HepG2 (cell line): ENCODE data around the gene CABLES1. TPM values are rescaled to one million over a fixed set of nuclear protein-coding genes. Genes with fewer than 3 reads are reported as not detected.

Experiments
- ATF6 ChIP-seq: sonication (generic); formaldehyde crosslinking; conservative IDR thresholded peaks from 2 replicates; pipeline ENCODE4 v1.4.0; 2020; ENCODE audit warnings: missing genetic modification reagents
- FOSL2 ChIP-seq: sonication (generic); formaldehyde crosslinking; IDR thresholded peaks from 2 replicates; pipeline ENCODE4 v1.4.0; 2020; ENCODE audit warnings: missing genetic modification reagents
- HMG20B ChIP-seq: conservative IDR thresholded peaks from 2 replicates; pipeline ENCODE4 v1.6.1; 2016; ENCODE audit warnings: missing genetic modification reagents, missing compliant biosample characterization
- IRX3 ChIP-seq: sonication (generic); formaldehyde crosslinking; IDR thresholded peaks from 2 replicates; pipeline ENCODE4 v1.8.1; 2023; ENCODE audit warnings: mild to moderate bottlenecking, low read depth, missing genetic modification reagents, borderline replicate concordance
- POLR2AphosphoS5 ChIP-seq: IDR thresholded peaks from 2 replicates; pipeline ENCODE4 v1.6.1; 2012; ENCODE audit warnings: low read depth, low read length
- SOX13 ChIP-seq, 3 experiments: fragments of 450-650 bp in 1 of 3; sonication (generic) in 1 of 3; formaldehyde crosslinking in 1 of 3; IDR thresholded peaks in 2 of 3; conservative IDR thresholded peaks in 1 of 3; 2 replicates each; pipeline versions ENCODE4 v1.5.0 to v1.6.1; 2016 to 2020; ENCODE audit warnings: antibody characterized with exemption in 1 of 3, mild to moderate bottlenecking in 1 of 3, missing compliant biosample characterization in 1 of 3, missing genetic modification reagents in 1 of 3, moderate library complexity in 1 of 3
- TBX2 ChIP-seq: sonication (generic); formaldehyde crosslinking; IDR thresholded peaks from 2 replicates; pipeline ENCODE4 v1.5.0; 2020; ENCODE audit warnings: missing genetic modification reagents, mild to moderate bottlenecking, borderline replicate concordance
- ZNF17 ChIP-seq: sonication (generic); formaldehyde crosslinking; IDR thresholded peaks from 2 replicates; pipeline ENCODE4 v1.5.0; 2020; ENCODE audit warnings: mild to moderate bottlenecking, missing genetic modification reagents
- ZNF251 ChIP-seq: sonication (generic); formaldehyde crosslinking; IDR thresholded peaks from 2 replicates; pipeline ENCODE4 v1.9.0; 2021; ENCODE audit warnings: mild to moderate bottlenecking, missing genetic modification reagents
- ZNF567 ChIP-seq: sonication (generic); formaldehyde crosslinking; IDR thresholded peaks from 2 replicates; pipeline ENCODE4 v1.8.1; 2023; ENCODE audit warnings: mild to moderate bottlenecking, missing genetic modification reagents, borderline replicate concordance
- ZNF577 ChIP-seq: sonication (generic); formaldehyde crosslinking; IDR thresholded peaks from 2 replicates; pipeline ENCODE4 v1.4.0; 2020; ENCODE audit warnings: mild to moderate bottlenecking, low read depth, missing genetic modification reagents, borderline replicate concordance
- ZNF615 ChIP-seq: sonication (generic); formaldehyde crosslinking; IDR thresholded peaks from 2 replicates; pipeline ENCODE4 v1.5.0; 2020; ENCODE audit warnings: mild to moderate bottlenecking, missing genetic modification reagents, borderline replicate concordance
- polyA plus RNA-seq, 8 experiments: library from polyadenylated mRNA; depleted of rRNA in 3 of 8; stranded (reverse) in 7 of 8; unstranded in 1 of 8; fragments of >200 nt; fragmentation: Illumina TruSeq in 4 of 8; extraction: Trizol in 4 of 8; gene quantifications; 2 replicates each; pipeline versions ENCODE4 v1.2.1 to v1.2.3, GENCODE V29; 2011 to 2016; ENCODE audit warnings: low read depth in 4 of 8, missing spikeins in 1 of 8, mixed read lengths in 1 of 8; ENCODE audit not compliant: insufficient read depth in 1 of 8
- total RNA-seq, 5 experiments: library from RNA; depleted of rRNA; stranded (reverse); fragments of >200 nt; fragmentation: Illumina TruSeq; extraction: Trizol; gene quantifications; 2 replicates each; pipeline ENCODE4 v1.2.3, GENCODE V29; 2016; ENCODE audit warnings: low read depth in 1 of 5
- TF ChIP-seq, protein P1 (sequence below): sonication (generic); formaldehyde crosslinking; IDR thresholded peaks from 2 replicates; pipeline ENCODE4 v1.4.0; 2020; ENCODE audit warnings: missing genetic modification reagents
- TF ChIP-seq, protein P2 (sequence below): sonication (generic); formaldehyde crosslinking; IDR thresholded peaks from 2 replicates; pipeline ENCODE4 v1.4.0; 2020; ENCODE audit warnings: missing genetic modification reagents
- TF ChIP-seq, protein P3 (sequence below): sonication (generic); formaldehyde crosslinking; IDR thresholded peaks from 2 replicates; pipeline ENCODE4 v1.8.0; 2023; ENCODE audit warnings: mild to moderate bottlenecking, missing genetic modification reagents
- TF ChIP-seq, protein P4 (sequence below): sonication (generic); IDR thresholded peaks from 2 replicates; pipeline ENCODE4 v1.6.1; 2016; ENCODE audit warnings: low read depth, borderline replicate concordance

The CABLES1 gene
- total and polyA plus RNA-seq, 2 of the 13 experiments (the other 11 are each of a cell fraction or from before 2014, with no cell fraction given), result 14.7 to 25.8 TPM

DNA sequence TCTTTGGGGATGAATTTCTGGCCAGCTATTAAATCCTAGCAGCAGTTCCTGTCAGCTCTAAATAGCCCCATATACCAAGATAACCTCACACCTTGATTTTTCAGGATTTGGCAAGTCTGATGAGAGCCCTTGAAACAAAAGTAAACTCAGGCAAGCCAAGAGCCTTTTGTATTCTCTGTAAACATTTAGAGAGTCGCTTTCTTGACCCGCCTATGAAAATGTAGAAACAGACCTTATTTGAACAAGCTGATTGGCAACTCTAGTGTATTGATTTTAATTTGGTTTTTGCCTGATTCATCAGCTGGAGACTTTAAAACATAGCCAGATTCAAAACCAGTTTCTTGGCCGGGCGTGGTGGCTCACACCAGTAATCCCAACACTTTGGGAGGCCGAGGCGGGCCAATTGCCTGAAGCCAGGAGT lies 43.4 kb downstream of the CABLES1 start (continued):
- TF ChIP-seq, protein P1, sequence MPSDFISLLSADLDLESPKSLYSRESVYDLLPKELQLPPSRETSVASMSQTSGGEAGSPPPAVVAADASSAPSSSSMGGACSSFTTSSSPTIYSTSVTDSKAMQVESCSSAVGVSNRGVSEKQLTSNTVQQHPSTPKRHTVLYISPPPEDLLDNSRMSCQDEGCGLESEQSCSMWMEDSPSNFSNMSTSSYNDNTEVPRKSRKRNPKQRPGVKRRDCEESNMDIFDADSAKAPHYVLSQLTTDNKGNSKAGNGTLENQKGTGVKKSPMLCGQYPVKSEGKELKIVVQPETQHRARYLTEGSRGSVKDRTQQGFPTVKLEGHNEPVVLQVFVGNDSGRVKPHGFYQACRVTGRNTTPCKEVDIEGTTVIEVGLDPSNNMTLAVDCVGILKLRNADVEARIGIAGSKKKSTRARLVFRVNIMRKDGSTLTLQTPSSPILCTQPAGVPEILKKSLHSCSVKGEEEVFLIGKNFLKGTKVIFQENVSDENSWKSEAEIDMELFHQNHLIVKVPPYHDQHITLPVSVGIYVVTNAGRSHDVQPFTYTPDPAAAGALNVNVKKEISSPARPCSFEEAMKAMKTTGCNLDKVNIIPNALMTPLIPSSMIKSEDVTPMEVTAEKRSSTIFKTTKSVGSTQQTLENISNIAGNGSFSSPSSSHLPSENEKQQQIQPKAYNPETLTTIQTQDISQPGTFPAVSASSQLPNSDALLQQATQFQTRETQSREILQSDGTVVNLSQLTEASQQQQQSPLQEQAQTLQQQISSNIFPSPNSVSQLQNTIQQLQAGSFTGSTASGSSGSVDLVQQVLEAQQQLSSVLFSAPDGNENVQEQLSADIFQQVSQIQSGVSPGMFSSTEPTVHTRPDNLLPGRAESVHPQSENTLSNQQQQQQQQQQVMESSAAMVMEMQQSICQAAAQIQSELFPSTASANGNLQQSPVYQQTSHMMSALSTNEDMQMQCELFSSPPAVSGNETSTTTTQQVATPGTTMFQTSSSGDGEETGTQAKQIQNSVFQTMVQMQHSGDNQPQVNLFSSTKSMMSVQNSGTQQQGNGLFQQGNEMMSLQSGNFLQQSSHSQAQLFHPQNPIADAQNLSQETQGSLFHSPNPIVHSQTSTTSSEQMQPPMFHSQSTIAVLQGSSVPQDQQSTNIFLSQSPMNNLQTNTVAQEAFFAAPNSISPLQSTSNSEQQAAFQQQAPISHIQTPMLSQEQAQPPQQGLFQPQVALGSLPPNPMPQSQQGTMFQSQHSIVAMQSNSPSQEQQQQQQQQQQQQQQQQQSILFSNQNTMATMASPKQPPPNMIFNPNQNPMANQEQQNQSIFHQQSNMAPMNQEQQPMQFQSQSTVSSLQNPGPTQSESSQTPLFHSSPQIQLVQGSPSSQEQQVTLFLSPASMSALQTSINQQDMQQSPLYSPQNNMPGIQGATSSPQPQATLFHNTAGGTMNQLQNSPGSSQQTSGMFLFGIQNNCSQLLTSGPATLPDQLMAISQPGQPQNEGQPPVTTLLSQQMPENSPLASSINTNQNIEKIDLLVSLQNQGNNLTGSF (CRISPR knock-in tag), result no peak
- TF ChIP-seq SOX13 (IDR thresholded peaks at IDR 0.05) (0 out of 2 replicates have a peak, but pooled peaks have one; percentile 22), SOX13 (CRISPR knock-in tag; conservative IDR thresholded peaks at IDR 0.05 in 1 of 2, IDR thresholded peaks at IDR 0.05 in 1 of 2) (peak in 1 of 2 experiments; percentile 53; a peak in 1 of 4 replicates), FOSL2 (no peak), HMG20B (no peak), ZNF251 (no peak), ATF6 (CRISPR knock-in tag) (no peak), TBX2 (CRISPR knock-in tag) (peak; percentile 59; the same call in 1 of the 2 replicates), ZNF615 (CRISPR knock-in tag) (no peak), ZNF17 (CRISPR knock-in tag) (no peak), IRX3 (CRISPR knock-in tag) (no peak), ZNF567 (CRISPR knock-in tag) (no peak), POLR2AphosphoS5 (no peak), ZNF577 (CRISPR knock-in tag) (no peak)
- TF ChIP-seq, protein P2, sequence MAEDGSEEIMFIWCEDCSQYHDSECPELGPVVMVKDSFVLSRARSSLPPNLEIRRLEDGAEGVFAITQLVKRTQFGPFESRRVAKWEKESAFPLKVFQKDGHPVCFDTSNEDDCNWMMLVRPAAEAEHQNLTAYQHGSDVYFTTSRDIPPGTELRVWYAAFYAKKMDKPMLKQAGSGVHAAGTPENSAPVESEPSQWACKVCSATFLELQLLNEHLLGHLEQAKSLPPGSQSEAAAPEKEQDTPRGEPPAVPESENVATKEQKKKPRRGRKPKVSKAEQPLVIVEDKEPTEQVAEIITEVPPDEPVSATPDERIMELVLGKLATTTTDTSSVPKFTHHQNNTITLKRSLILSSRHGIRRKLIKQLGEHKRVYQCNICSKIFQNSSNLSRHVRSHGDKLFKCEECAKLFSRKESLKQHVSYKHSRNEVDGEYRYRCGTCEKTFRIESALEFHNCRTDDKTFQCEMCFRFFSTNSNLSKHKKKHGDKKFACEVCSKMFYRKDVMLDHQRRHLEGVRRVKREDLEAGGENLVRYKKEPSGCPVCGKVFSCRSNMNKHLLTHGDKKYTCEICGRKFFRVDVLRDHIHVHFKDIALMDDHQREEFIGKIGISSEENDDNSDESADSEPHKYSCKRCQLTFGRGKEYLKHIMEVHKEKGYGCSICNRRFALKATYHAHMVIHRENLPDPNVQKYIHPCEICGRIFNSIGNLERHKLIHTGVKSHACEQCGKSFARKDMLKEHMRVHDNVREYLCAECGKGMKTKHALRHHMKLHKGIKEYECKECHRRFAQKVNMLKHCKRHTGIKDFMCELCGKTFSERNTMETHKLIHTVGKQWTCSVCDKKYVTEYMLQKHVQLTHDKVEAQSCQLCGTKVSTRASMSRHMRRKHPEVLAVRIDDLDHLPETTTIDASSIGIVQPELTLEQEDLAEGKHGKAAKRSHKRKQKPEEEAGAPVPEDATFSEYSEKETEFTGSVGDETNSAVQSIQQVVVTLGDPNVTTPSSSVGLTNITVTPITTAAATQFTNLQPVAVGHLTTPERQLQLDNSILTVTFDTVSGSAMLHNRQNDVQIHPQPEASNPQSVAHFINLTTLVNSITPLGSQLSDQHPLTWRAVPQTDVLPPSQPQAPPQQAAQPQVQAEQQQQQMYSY (CRISPR knock-in tag), result no peak
- TF ChIP-seq, protein P3, sequence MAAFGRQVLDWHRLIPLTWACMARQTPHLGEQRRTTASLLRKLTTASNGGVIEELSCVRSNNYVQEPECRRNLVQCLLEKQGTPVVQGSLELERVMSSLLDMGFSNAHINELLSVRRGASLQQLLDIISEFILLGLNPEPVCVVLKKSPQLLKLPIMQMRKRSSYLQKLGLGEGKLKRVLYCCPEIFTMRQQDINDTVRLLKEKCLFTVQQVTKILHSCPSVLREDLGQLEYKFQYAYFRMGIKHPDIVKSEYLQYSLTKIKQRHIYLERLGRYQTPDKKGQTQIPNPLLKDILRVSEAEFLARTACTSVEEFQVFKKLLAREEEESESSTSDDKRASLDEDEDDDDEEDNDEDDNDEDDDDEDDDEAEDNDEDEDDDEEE (CRISPR knock-in tag), result no peak
- TF ChIP-seq, protein P4, sequence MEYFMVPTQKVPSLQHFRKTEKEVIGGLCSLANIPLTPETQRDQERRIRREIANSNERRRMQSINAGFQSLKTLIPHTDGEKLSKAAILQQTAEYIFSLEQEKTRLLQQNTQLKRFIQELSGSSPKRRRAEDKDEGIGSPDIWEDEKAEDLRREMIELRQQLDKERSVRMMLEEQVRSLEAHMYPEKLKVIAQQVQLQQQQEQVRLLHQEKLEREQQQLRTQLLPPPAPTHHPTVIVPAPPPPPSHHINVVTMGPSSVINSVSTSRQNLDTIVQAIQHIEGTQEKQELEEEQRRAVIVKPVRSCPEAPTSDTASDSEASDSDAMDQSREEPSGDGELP, result peak; percentile 71
